ENCODE measurements around the gene TMEM91.

DNA sequence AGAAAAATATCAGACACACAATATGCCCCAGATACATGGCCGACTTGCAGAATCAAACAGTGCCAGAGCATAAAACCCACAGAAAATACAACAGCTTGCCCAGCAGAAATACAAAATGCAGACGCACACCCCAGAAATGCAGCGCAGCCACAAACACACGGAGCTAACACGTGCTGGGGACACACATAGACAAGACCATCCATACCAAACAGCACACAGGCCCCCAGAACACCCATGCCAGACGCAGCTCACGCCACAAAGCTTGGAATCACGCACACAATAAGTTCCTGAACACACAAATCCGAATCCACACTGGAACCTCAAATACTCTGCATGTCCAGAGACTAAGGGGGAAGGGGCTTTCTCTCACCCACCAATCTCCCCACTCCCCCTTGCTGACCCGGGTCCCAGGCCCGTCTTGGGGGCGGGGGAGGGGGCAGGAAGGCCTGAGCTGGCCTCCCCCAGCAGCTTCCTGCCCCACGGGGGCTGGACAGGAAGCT lies 49.2 kb upstream of the TMEM91 start:
- TF ChIP-seq, protein P1, sequence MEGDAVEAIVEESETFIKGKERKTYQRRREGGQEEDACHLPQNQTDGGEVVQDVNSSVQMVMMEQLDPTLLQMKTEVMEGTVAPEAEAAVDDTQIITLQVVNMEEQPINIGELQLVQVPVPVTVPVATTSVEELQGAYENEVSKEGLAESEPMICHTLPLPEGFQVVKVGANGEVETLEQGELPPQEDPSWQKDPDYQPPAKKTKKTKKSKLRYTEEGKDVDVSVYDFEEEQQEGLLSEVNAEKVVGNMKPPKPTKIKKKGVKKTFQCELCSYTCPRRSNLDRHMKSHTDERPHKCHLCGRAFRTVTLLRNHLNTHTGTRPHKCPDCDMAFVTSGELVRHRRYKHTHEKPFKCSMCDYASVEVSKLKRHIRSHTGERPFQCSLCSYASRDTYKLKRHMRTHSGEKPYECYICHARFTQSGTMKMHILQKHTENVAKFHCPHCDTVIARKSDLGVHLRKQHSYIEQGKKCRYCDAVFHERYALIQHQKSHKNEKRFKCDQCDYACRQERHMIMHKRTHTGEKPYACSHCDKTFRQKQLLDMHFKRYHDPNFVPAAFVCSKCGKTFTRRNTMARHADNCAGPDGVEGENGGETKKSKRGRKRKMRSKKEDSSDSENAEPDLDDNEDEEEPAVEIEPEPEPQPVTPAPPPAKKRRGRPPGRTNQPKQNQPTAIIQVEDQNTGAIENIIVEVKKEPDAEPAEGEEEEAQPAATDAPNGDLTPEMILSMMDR (conservative IDR thresholded peaks at IDR 0.05), result no peak
- TF ChIP-seq ZFX (IDR thresholded peaks at IDR 0.05), result no peak
